Middle frontal gyrus (tissue), 1 donor: ENCODE measurements around the gene TENM4.
"Not testable (repeated sequence)": the region's sequence is repeated elsewhere in the genome, so short reads cannot be mapped to it uniquely, and the experiment has no call there.

Source experiments
- DNase-seq: peaks from one replicate; pipeline ENCODE4 v3.0.0-alpha.2; 2015; ENCODE audit warnings: low spot score; ENCODE audit errors: extremely low spot score

Gene TENM4

DNA sequence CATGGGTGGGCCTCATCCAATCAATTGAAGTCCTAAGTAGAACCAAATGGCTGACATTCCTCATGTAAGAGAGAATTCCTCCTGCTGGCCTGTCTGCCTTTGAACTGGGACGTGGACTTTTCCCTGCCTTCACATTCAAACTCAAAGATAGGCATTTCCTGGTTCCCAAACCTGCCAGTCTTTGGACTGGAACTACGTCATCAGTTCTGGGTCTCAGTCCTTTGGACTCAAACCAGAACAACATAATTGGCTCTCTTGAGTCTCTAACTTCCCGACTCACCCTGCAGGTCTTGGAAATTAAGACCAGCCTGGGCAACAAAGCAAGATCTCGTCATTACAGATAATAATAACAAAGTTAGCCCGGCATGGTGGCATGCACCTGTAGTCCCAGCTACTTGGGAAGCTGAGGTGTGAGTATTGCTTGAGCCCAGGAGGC is 827.4 kb downstream of the TENM4 start:
- no peak for DNase-seq

DNA sequence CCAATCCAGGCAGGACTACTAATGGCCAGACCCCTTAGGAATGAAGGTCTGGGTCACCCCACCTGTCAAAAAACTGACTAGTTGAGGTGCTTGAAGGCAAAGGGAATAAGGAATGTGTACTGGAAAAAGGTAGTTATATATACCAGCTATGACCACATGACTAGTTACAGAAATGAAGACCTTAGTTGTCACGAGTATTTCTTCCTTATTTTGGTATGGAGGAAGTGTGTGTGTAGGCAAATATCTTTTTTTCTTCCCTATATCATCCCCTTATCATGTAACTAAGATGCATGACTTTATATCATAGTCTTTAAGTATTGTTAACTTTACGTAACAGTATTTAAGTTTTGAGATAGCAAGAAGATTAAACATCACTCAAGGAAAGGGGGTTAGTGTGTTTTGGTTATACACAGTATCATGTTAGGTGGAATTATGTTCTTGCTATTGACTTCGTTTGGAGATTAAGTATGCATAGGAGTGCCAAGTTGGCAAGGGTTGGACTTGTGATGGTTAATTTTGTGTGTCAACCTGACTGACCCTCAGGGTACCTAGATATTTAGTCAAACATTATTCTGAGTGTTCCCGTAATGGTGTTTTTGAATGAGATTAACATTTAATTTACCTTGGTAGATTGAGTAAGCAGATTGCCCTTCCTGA is 828.0 kb downstream of the TENM4 start:
- DNase-seq: no peak

DNA sequence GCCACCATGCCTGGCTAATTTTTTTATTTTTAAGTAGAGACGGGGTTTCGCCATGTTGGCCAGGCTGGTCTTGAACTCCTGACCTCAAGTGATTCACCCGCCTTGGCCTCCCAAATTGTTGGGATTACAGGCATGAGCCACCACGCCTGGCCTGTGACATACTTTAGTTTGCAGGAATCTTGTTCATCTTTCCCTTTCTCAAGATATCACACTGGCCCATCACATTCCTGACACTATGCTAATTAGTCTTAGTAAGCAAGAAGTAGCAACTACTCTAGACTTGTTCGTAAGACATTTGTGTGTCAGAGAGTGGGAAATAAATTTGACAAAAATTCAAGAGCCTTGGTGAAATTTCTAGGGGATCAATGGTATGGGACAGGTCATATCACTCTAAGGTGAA is 831.5 kb downstream of the TENM4 start:
- DNase-seq: not testable (repeated sequence)

DNA sequence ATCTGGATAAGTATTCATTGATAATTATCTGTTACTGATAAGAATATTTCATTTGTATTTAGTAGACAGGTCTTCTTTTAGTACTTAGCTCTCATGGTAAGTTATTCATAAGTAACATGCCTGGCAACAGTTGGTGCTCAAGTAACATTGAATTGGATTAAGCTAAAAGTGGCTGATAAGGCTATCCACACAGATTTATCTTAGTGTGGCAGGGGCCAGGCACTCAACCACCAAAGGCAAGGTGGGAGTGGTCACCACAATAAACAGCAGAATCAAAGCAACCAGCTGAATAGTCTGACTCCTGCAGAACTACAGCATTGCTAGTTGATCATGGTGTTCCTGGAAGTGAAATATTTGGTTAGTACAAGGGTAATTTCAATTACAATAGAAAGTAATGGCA is 833.1 kb downstream of the TENM4 start:
- DNase-seq: no peak

DNA sequence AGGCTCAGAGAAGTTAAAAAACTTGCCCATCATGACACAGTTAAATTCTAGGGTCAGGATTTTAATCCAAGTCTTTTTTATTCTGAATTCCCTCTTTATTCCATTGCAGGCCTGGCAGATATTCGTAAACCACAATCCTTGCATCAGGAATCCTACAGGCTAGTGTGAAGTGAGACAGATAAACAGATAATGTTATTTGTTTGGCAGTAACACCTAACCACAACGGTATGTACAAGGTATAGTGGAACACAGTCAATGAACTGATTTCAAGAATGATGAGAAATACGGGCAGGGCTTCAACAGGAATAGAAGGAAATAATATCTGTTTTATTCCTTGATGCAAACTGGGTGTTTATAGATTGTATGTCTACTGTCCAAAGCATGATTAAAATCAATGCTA is 834.2 kb downstream of the TENM4 start:
- no peak for DNase-seq

DNA sequence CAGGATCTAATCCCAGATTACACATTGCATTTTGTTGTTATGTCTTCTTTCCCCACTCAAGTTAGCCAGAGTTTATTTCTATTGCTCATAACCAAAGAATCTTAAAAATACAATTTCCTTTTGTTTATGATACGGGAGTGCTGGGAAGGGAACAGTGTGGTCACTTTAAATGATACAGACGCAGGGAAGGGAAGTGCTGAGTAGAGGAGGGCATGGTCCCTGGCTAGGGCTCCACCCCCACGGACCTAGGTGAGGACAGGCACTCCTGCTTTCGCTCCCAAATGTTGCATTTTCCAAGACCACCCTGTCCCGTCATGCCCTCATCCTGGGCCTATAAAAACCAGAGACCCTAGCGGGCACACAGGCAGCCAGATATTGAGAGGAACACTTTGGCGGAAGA is 835.5 kb downstream of the TENM4 start:
- DNase-seq: no peak

DNA sequence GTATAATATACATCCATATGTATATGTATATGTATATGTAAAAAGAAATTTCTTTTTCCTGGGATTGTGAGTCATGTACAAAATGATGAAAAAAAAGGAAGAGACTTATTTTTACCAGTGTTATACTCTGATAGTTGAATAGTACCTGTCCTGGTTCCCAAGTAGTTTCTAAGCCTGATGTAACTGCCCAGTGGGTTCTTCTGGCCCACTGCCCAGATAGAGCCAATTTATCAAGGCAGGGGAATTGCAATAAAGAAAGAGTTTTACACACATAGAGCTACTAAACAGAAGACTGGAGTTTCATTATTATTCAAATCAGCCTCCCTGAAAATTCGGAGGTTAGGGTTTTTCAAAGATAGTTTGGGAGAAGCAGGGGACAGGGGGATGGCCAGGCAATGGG is 837.0 kb downstream of the TENM4 start:
- no peak for DNase-seq
